Mesenteric fat pad (tissue), 1 donor: Measurements from ENCODE around the gene CRTC1. TPM values are rescaled to one million over a fixed set of nuclear protein-coding genes. Genes with fewer than 3 reads are reported as not detected.
"Not testable (repeated sequence)": the region's sequence is repeated elsewhere in the genome, so short reads cannot be mapped to it uniquely, and the experiment has no call there.

Experiments
- DNase-seq: peaks from one replicate; pipeline ENCODE4 v3.0.0-alpha.2; 2020; ENCODE audit warnings: low spot score
- total RNA-seq: library from RNA; stranded (reverse); fragmentation: NEBNext Ultra II Directional; extraction: Animal tissue kit (Norgen Biotek cat#: 25700); gene quantifications from one replicate; pipeline ENCODE4 v1.2.1, GENCODE V29; 2021
- donor health status: DM: yes; HTN: yes; CAD: no.

CRTC1 gene
- total RNA-seq, 1 donor from 2014 or later, result 13.9 TPM

- DNase-seq, result no peak
Observed at GRCh38 chr19:18668744-18669523, 14.5 kb upstream of the CRTC1 start.

DNA sequence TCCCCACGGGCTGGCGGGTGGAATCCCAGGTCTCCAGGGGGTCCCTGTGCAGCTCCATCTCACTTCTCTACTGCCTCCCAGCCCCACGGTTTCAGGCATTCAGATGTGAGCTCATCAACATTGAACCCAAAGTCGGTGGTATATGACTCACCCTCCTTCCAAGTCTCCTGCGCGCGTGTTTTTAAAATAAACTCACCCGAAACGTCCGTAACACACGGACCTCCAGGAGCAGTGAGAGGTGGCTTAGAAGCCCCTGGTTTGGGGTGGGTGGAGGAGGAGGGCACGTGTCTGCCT lies 14.0 kb upstream of the CRTC1 start:
- DNase-seq, result no peak

DNA sequence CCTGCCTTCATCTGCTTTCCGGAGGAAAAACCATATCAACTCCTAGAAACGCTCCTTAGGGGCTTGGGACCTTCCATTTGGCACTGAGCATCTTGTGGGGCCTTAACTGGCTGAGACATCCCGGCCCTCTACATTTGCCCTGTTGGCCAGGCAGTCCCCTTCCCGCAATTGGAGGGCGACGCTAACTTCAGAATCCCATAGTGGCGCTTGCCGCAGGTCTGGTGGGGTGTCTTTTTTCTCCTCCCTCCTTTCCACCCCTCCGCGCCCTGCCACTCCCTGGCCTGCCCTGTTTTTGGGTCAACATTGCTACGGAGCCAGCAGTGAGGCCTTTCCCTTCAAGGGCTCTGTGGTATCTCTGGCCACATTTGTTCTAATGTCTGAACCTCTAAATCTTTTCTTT lies 13.6 kb upstream of the CRTC1 start:
- DNase-seq, result no peak

DNA sequence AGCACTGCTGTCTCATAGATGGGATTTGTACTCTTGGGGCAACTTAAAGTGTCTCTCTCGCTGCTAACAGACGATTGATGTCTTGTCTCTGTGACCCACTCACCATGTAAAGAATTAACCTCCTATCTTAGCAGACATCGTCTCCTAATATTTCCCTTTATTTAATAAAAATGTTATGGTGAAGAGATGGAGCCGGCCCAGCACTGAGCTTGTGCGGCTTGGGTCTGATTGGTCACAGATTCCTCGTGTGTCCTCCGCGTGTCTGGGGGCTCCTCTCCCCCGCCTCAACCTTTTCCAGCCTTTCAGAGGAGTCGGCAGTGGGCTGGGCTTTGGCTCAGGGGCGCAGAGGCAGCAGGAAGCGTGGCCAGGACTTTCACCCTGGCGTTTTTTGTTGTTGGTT lies 13.2 kb upstream of the CRTC1 start:
- DNase-seq, result no peak

DNA sequence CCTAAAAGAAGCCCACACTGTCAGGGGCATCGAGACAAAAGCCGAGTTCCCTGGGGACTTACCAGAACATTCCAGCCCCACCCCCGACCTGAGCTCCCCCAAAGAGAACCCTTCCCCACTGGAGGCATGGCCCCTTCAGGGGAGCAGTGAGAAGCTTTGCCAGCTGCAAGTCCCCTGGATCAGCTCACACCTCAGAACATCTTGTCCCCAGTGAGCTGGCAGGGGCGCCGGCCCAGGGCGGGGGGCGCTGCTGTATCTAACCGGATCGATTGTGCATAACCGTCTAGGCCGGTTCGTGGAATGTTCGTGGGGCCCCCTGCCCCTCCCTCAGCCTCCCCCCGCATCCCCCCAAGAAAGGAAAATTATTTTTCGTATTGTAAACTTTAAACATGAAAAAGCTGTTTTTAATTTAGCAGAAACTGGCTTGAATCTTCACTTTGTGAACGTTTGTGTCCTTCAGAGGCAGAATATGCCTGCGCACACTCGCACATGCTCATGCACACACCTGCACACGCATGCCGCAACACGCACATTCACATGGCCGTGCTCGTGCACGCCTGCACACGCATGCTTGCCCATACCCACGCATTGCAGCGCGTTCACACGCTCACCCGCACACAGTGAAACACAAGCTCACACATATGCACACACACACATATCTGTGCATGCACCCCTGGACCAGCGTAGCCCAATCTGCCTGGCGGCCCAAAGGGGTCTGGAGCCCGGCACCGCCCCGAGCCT lies 12.0 kb upstream of the CRTC1 start:
- DNase-seq, result no peak

- DNase-seq, result no peak
Observed at GRCh38 chr19:18672044-18672451, 11.4 kb upstream of the CRTC1 start.

GRCh38 chr19:18672606-18673337 lies 10.7 kb upstream of the CRTC1 start:
- DNase-seq, result no peak

DNA sequence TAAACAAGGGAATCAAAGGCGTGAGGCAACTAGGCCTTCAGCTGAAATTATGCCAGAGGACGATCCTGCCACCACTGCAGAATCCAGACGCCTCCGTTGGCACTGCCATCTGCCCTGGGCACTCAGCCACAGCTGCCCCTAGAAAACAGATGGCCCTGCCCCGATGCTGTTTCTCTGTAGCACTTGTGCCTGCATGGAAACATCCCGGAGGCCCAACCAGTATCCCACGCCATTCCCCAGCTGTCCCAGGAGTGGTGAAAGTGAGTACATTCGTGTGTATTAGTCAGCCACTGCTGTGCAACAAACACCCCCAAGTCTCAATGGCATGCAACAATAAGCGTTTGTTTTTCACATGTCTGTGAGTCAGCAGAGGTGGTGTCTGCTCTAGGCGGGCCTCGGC lies 8.9 kb upstream of the CRTC1 start:
- no peak for DNase-seq

DNA sequence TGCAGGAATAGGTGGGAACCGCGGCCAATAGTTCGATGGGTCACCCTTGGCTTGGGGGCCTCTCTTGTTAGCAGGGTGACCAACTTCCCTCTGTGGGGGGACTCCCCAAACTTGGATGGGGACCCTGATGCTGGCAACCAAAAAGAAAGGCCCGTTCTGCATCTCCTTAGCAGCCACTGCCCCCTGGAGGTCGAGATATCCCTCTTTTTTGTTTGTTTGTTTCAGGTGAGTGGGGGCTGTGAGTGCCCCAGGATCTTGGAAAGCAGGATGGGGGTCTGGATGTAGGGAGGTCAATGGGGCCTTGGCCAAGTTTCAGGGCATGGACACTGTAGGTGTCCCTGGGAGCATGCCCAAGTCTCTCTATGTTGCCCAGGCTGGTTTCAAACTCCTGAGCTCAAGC lies 7.7 kb upstream of the CRTC1 start:
- no peak for DNase-seq

- no peak for DNase-seq
Observed at GRCh38 chr19:18676692-18677091, 6.8 kb upstream of the CRTC1 start.

- DNase-seq, result no peak
Observed at GRCh38 chr19:18677156-18677555, 6.3 kb upstream of the CRTC1 start.

- DNase-seq, result not testable (repeated sequence)
Observed at GRCh38 chr19:18680148-18680547, 3.3 kb upstream of the CRTC1 start.

DNA sequence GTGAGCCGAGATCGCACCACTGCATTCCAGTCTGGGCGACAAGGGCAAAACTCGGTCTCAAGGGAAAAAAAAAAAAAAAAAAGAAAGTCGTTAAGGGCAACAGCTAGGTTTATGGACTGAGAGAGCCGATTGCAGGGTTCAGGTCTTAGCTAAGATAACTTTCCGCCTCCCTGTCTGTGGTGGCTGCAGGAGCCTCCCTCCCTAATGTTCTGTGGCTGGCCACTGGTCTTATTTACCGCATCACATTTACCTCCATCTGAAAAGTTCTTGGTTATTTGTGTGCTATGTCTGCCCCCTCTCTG lies 722 bp upstream of the CRTC1 start:
- DNase-seq, result no peak

- DNase-seq, result no peak
Observed at GRCh38 chr19:18683958-18684641, 620 bp downstream of the CRTC1 start.

DNA sequence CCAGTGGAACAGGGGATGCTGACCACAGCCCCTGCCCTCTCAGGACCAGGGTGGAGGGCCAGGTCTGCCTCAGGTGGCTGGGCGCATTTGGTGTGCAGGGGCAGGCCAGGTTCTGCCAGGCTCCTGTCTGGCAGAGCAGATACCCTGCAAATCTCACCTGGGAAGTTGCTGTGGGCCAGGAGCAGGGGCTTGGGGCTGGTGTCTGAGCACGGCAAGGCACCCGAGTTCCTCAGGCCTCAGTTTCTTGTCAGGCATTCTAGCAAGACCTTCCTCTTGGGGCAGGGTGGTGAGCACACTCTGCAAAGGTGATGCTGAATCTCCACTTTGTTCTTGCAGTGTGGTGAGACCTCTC lies 1.1 kb downstream of the CRTC1 start:
- DNase-seq, result no peak

DNA sequence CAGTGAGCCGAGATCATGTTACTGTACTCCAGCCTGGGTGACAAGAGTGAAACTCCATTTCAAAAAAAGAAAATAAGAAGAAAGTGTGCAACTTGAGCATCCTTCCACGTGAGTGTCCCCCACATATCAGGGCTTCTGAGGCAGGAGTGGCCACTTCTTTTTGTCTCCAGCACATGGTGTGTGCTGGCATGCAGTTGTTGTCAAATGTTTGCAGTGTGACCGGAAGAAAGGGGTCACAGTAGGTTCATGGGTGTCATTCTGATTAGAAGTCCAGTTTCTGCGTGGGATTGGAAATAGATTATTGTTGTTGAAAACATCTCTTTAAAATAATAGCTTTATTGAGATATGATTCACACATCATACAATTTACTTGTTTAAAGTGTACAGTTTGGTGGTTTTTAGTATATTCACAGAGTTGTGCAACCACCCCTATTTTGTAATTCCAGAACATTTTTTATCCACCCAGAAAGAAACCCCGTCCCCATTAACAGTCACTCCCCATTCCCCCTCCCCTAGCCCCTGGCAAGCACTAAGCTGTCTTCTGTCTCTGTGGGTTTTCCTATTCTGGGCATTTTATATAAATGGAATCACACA lies 2.2 kb downstream of the CRTC1 start:
- DNase-seq, result no peak

GRCh38 chr19:18687740-18688465 lies 4.4 kb downstream of the CRTC1 start:
- DNase-seq, result no peak

DNA sequence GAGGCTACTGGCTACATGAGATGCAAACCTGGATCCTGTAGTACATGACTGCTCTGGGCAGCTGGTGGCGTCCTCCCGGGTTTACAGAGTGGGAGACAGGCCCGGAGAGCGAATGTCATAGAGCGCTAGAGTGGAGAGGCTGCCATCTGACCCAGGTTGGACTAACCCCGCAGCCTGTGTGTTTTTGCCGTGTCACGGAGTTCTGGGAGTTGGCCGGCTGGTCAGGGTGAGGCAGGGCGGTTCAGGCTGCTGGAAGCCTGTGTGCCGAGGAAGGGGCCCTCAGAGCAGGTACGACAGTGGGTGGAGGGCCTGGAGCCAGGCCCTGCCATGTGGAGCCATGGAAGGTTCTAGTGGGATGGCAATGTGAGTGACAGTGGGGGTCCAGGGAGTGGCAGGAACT lies 12.5 kb downstream of the CRTC1 start:
- DNase-seq, result no peak

DNA sequence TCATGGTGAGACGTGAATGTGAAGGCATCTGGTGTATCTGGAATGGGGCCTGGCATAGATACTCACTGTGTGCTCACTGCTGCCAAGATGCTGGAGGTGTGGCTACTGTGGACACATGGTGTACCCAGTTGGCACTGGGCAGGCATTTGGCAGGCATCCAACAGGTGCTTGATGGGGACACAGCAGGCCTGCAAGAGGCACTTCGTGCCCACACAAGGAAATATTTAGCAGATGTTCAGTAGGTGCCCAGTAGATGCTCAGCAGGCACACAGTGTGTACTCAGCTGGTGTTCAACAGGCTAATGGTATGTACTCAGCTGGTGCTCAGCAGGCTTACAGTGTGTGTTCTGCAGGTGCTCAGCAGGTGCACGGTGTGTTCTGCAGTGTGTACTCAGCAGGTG lies 14.2 kb downstream of the CRTC1 start:
- DNase-seq, result no peak

GRCh38 chr19:18698321-18699167 lies 15.1 kb downstream of the CRTC1 start:
- DNase-seq, result no peak
